HepG2 (cell line): ENCODE data around the gene CD300LF. TPM values are rescaled to one million over a fixed set of nuclear protein-coding genes. Genes with fewer than 3 reads are reported as not detected.

ENCODE experiments used
- ARID2 ChIP-seq: sonication (generic); formaldehyde crosslinking; IDR thresholded peaks from 2 replicates; pipeline ENCODE4 v1.8.1; 2022; ENCODE audit warnings: mild to moderate bottlenecking, missing genetic modification reagents, borderline replicate concordance
- ATAD3A ChIP-seq: sonication (generic); formaldehyde crosslinking; IDR thresholded peaks from 2 replicates; pipeline ENCODE4 v1.4.0; 2020; ENCODE audit warnings: missing genetic modification reagents
- BCL6 ChIP-seq: IDR thresholded peaks from 2 replicates; pipeline ENCODE4 v1.6.1; 2016; ENCODE audit warnings: missing genetic modification reagents, missing compliant biosample characterization
- BHLHE40 ChIP-seq: IDR thresholded peaks from 2 replicates; pipeline ENCODE4 v1.6.1; 2011; ENCODE audit warnings: low read length, improper control_type of control experiment
- CAMTA2 ChIP-seq: sonication (generic); formaldehyde crosslinking; IDR thresholded peaks from 2 replicates; pipeline ENCODE4 v1.4.0; 2020; ENCODE audit warnings: mild to moderate bottlenecking, missing genetic modification reagents, borderline replicate concordance
- DNMT3B ChIP-seq: conservative IDR thresholded peaks from 2 replicates; pipeline ENCODE4 v1.6.1; 2016; ENCODE audit warnings: missing biosample characterization, control low read depth
- FIP1L1 ChIP-seq: fragments of 200-400 bp; formaldehyde crosslinking; IDR thresholded peaks from 2 replicates; pipeline ENCODE4 v1.6.1; 2018; ENCODE audit warnings: low read depth, mild to moderate bottlenecking, low read length, moderate library complexity, borderline replicate concordance; ENCODE audit not compliant: insufficient read depth
- HIC2 ChIP-seq: sonication (generic); formaldehyde crosslinking; IDR thresholded peaks from 2 replicates; pipeline ENCODE4 v1.9.0; 2022; ENCODE audit warnings: low read depth, missing genetic modification reagents
- ISX ChIP-seq: sonication (generic); formaldehyde crosslinking; conservative IDR thresholded peaks from 2 replicates; pipeline ENCODE4 v1.5.0; 2020; ENCODE audit warnings: missing genetic modification reagents
- KDM5A ChIP-seq: fragments of 200-600 bp; sonication (generic); IDR thresholded peaks from 2 replicates; pipeline ENCODE4 v1.7.0; 2018; ENCODE audit warnings: antibody characterized with exemption, mild to moderate bottlenecking, low read length, borderline replicate concordance
- MEF2D ChIP-seq: sonication (generic); formaldehyde crosslinking; IDR thresholded peaks from 2 replicates; pipeline ENCODE4 v1.5.1; 2020; ENCODE audit warnings: mild to moderate bottlenecking, missing genetic modification reagents
- RAD21 ChIP-seq: fragments of 450-650 bp; formaldehyde crosslinking; IDR thresholded peaks from 2 replicates; pipeline ENCODE4 v1.5.0; 2020; ENCODE audit warnings: mild to moderate bottlenecking
- RXRB ChIP-seq: IDR thresholded peaks from 2 replicates; pipeline ENCODE4 v1.6.1; 2016; ENCODE audit warnings: borderline replicate concordance, missing genetic modification reagents, missing compliant biosample characterization
- SMARCE1 ChIP-seq: fragments of 450-650 bp; IDR thresholded peaks from 2 replicates; pipeline ENCODE4 v1.6.1; 2017; ENCODE audit warnings: borderline replicate concordance
- SRSF1 ChIP-seq: fragments of 200-400 bp; formaldehyde crosslinking; optimal IDR thresholded peaks from 2 replicates; pipeline ENCODE3; 2017; ENCODE audit warnings: mild to moderate bottlenecking, low read depth, low read length, moderate library complexity
- TBL1XR1 ChIP-seq: fragments of 150-350 bp; IDR thresholded peaks from 2 replicates; pipeline ENCODE4 v1.6.1; 2014; ENCODE audit warnings: borderline replicate concordance, low read length; ENCODE audit not compliant: partially characterized antibody
- TSC22D2 ChIP-seq: sonication (generic); formaldehyde crosslinking; IDR thresholded peaks from 2 replicates; pipeline ENCODE4 v1.5.1; 2020; ENCODE audit warnings: missing genetic modification reagents, mild to moderate bottlenecking, borderline replicate concordance
- U2AF1 ChIP-seq: fragments of 200-400 bp; formaldehyde crosslinking; optimal IDR thresholded peaks from 2 replicates; pipeline ENCODE3; 2017; ENCODE audit warnings: mild to moderate bottlenecking, low read depth, low read length
- ZBTB1 ChIP-seq: sonication (generic); formaldehyde crosslinking; IDR thresholded peaks from 2 replicates; pipeline ENCODE4 v1.4.0; 2020; ENCODE audit warnings: missing genetic modification reagents, borderline replicate concordance
- ZC3H13 ChIP-seq: sonication (generic); formaldehyde crosslinking; IDR thresholded peaks from 2 replicates; pipeline ENCODE4 v1.8.1; 2023; ENCODE audit warnings: mild to moderate bottlenecking, missing genetic modification reagents, moderate library complexity
- ZEB1 ChIP-seq: IDR thresholded peaks from 2 replicates; pipeline ENCODE4 v1.6.1; 2012; ENCODE audit warnings: mild to moderate bottlenecking, low read depth, inconsistent platforms; ENCODE audit not compliant: insufficient replicate concordance
- ZKSCAN8 ChIP-seq: IDR thresholded peaks from 2 replicates; pipeline ENCODE4 v1.6.1; 2016; ENCODE audit warnings: borderline replicate concordance, missing genetic modification reagents, missing compliant biosample characterization
- ZMYM2 ChIP-seq: sonication (generic); formaldehyde crosslinking; IDR thresholded peaks from 2 replicates; pipeline ENCODE4 v1.8.0; 2022; ENCODE audit warnings: mild to moderate bottlenecking, missing genetic modification reagents
- ZNF724P ChIP-seq: sonication (generic); formaldehyde crosslinking; IDR thresholded peaks from 2 replicates; pipeline ENCODE4 v1.8.0; 2022; ENCODE audit warnings: missing genetic modification reagents, borderline replicate concordance
- ZNF746 ChIP-seq: sonication (generic); formaldehyde crosslinking; IDR thresholded peaks from 2 replicates; pipeline ENCODE4 v1.8.0; 2022; ENCODE audit warnings: mild to moderate bottlenecking, missing genetic modification reagents
- polyA plus RNA-seq, 8 experiments: library from polyadenylated mRNA; depleted of rRNA in 3 of 8; stranded (reverse) in 7 of 8; unstranded in 1 of 8; fragments of >200 nt; fragmentation: Illumina TruSeq in 4 of 8; extraction: Trizol in 4 of 8; gene quantifications; 2 replicates each; pipeline versions ENCODE4 v1.2.1 to v1.2.3, GENCODE V29; 2011 to 2016; ENCODE audit warnings: low read depth in 4 of 8, missing spikeins in 1 of 8, mixed read lengths in 1 of 8; ENCODE audit not compliant: insufficient read depth in 1 of 8
- total RNA-seq, 5 experiments: library from RNA; depleted of rRNA; stranded (reverse); fragments of >200 nt; fragmentation: Illumina TruSeq; extraction: Trizol; gene quantifications; 2 replicates each; pipeline ENCODE4 v1.2.3, GENCODE V29; 2016; ENCODE audit warnings: low read depth in 1 of 5
- TF ChIP-seq, protein P1 (sequence below): IDR thresholded peaks from 2 replicates; pipeline ENCODE4 v1.6.1; 2016; ENCODE audit warnings: low read depth

Gene CD300LF
- total and polyA plus RNA-seq, 2 of the 13 experiments (the other 11 are each of a cell fraction or from before 2014, with no cell fraction given): not detected

DNA sequence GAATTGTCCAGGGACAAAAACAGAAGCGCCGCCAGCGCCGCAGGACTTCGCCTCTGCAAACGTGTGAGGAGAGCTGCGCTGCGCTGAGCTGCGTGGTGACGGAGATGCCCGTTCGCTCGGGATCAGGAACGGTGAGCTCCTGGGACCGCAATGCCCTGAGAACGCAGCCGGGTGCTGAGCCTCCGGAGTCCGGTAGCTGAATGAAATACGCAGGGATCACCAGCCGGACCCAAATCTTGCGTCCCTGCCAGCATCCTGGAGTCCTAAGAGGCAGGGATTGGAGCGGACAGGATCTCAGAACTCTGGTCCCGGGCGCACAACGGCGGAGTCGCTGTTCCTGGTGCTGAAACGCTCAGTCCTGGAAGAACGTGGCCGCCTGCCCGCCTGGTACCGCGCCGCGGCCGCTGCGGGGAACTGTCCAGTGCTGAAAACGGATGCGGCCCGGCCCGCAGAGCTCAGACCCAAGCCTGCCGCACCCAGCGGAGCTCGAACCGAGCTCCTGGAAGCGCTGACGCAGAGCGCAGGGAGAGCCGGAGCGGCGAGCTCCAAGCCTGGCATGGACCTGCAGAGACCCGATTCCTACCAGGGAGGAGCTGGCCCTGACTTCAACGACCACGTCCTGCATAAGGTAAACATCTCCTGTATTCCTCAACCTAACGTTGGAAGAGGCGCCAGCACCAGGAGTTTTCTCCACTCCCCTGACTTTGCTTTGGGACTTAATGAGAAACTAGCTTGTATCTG, 41.5 kb downstream of the CD300LF start (continued):
- TF ChIP-seq FIP1L1: no peak
- peak; percentile 99 for TF ChIP-seq MEF2D
- TF ChIP-seq RXRB (CRISPR knock-in tag): peak; percentile 97
- peak; percentile 100 for TF ChIP-seq ARID2
- peak; percentile 96 for TF ChIP-seq ZMYM2
- TF ChIP-seq BHLHE40: peak; percentile 51
- TF ChIP-seq, protein P1, sequence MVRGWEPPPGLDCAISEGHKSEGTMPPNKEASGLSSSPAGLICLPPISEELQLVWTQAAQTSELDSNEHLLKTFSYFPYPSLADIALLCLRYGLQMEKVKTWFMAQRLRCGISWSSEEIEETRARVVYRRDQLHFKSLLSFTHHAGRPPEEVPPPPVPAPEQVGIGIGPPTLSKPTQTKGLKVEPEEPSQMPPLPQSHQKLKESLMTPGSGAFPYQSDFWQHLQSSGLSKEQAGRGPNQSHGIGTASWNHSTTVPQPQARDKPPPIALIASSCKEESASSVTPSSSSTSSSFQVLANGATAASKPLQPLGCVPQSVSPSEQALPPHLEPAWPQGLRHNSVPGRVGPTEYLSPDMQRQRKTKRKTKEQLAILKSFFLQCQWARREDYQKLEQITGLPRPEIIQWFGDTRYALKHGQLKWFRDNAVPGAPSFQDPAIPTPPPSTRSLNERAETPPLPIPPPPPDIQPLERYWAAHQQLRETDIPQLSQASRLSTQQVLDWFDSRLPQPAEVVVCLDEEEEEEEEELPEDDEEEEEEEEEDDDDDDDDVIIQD: peak; percentile 99
- peak; percentile 68 for TF ChIP-seq SRSF1
- TF ChIP-seq ZEB1: no peak
- TF ChIP-seq TSC22D2 (CRISPR knock-in tag): peak; percentile 100
- peak; percentile 96 for TF ChIP-seq HIC2 (CRISPR knock-in tag)
- peak; percentile 100 for TF ChIP-seq ISX
- no peak for TF ChIP-seq KDM5A
- no peak for TF ChIP-seq SMARCE1
- peak; percentile 74 for TF ChIP-seq RAD21 (CRISPR knock-in tag)
- peak; percentile 94 for TF ChIP-seq BCL6 (CRISPR knock-in tag)
- TF ChIP-seq ZNF746: peak; percentile 98
- peak; percentile 99 for TF ChIP-seq ZC3H13 (CRISPR knock-in tag)
- TF ChIP-seq ZNF724P (CRISPR knock-in tag): peak; percentile 100
- TF ChIP-seq ATAD3A (CRISPR knock-in tag): peak; percentile 99
- peak; percentile 100 for TF ChIP-seq CAMTA2
- TF ChIP-seq U2AF1: no peak
- peak; percentile 98 for TF ChIP-seq ZBTB1 (CRISPR knock-in tag)
- peak; percentile 100 for TF ChIP-seq DNMT3B
- no peak for TF ChIP-seq TBL1XR1
- TF ChIP-seq ZKSCAN8 (CRISPR knock-in tag): peak; percentile 98
